Naive B cell (primary cell): ENCODE measurements around the gene RNF20. TPM values are rescaled to one million over a fixed set of nuclear protein-coding genes. Genes with fewer than 3 reads are reported as not detected.
"Not testable (repeated sequence)": the region's sequence is repeated elsewhere in the genome, so short reads cannot be mapped to it uniquely, and the experiment has no call there.

Source experiments
- ATAC-seq, 2 donors: fragments of 150-1000 bp; cut with Tn5 transposase; 2 replicates each; pipeline ENCODE4 v1.10.0; 2021; ENCODE audit warnings: low read depth in 2 of 2, mild to moderate bottlenecking in 2 of 2, moderate library complexity in 2 of 2
- DNase-seq: peaks from one replicate; pipeline ENCODE4 v3.0.0; 2022
- H3K27ac Mint-ChIP-seq, 6 donors: one replicate each; pipeline ENCODE4 v1.8.0; 2020 to 2022; ENCODE audit warnings: mild to moderate bottlenecking in 6 of 6, mixed read lengths in 6 of 6, moderate library complexity in 5 of 6, inconsistent platforms in 2 of 6
- H3K27me3 Mint-ChIP-seq, 3 donors: one replicate each; pipeline ENCODE4 v1.8.0; 2021 to 2022; ENCODE audit warnings: mixed read lengths in 3 of 3, mild to moderate bottlenecking in 1 of 3
- H3K36me3 Mint-ChIP-seq, 2 donors: one replicate each; pipeline ENCODE4 v1.8.0; 2020 to 2022; ENCODE audit warnings: mixed read lengths in 2 of 2, inconsistent platforms in 1 of 2, mild to moderate bottlenecking in 1 of 2
- H3K4me1 Mint-ChIP-seq, 3 donors: one replicate each; pipeline ENCODE4 v1.8.0; 2020 to 2022; ENCODE audit warnings: mixed read lengths in 3 of 3, inconsistent platforms in 1 of 3, mild to moderate bottlenecking in 1 of 3, moderate library complexity in 1 of 3
- H3K4me3 Mint-ChIP-seq, 8 donors: one replicate each; pipeline ENCODE4 v1.8.0; 2020 to 2022; ENCODE audit warnings: mild to moderate bottlenecking in 8 of 8, mixed read lengths in 8 of 8, moderate library complexity in 8 of 8, inconsistent platforms in 2 of 8
- H3K9me3 Mint-ChIP-seq, 7 donors: one replicate each; pipeline ENCODE4 v1.8.0; 2020 to 2022; ENCODE audit warnings: mixed read lengths in 7 of 7, mild to moderate bottlenecking in 5 of 7, inconsistent platforms in 2 of 7, moderate library complexity in 1 of 7
- polyA plus RNA-seq, 6 donors: library from polyadenylated mRNA; unstranded; fragments of 300-500 nt; fragmentation: Illumina TruSeq; gene quantifications; one replicate each; pipeline ENCODE4 v1.2.3, GENCODE V29; 2021; ENCODE audit warnings: low read depth in 6 of 6

The RNF20 gene
- polyA plus RNA-seq, 6 donors from 2014 or later: 15.3 to 45.0 (median 41.1) TPM

DNA sequence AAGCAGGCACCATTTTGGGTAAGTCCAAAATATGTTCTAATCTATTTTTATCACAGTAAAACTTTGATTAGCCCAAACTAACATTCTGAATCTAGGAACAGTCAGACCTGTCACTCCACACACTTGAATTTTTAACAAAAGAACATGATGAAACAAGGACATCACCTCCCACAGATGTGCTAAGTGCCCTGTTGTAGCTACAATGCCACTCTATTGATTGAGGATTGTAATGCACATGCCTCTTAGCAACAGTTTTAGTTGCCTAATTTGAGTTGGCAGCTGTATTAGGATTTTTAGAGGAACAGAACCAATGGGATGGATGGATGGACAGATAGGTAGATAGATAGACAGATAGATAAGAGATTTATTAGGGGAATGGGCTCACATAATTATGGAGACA lies 20.3 kb upstream of the RNF20 start:
- Mint-ChIP-seq H3K36me3 (no peaks in the 10 kb centered on the region), H3K4me3 (no peak overlapping the region), H3K9me3 (peaks cover 0 to 4% (median 0%) of the 10 kb centered on the region in 7 donors), H3K4me1 (no peaks in the 10 kb centered on the region), H3K27ac (no peak overlapping the region), H3K27me3 (peaks cover 25 to 38% (median 28%) of the 10 kb centered on the region in 3 donors)
- ATAC-seq (no peak), DNase-seq (no peak)

DNA sequence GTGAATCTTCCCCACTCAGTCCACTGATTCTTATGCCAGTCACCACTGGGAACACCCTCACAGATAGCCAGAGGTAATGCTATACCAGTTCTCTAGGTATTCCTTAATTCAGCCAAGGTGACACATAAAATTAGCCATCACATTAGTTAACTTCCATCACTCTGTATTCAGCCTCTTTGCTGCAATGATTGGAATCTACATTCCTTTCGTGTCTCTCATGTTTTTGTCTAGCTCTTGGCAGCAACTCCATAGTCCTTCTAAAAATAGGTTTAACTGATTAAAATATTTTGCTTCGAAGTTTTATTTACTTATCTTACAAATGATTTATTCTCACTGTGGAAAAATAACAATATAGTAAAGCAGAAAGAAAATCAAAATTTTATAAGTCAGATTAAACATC lies 19.6 kb upstream of the RNF20 start:
- Mint-ChIP-seq H3K4me1 (no peaks in the 10 kb centered on the region), H3K4me3 (no peak overlapping the region), H3K36me3 (no peaks in the 10 kb centered on the region), H3K27me3 (peaks cover 30 to 39% (median 34%) of the 10 kb centered on the region in 3 donors), H3K9me3 (peaks cover 0 to 11% (median 5%) of the 10 kb centered on the region in 7 donors), H3K27ac (no peak overlapping the region)
- no peak for ATAC-seq
- DNase-seq: no peak

DNA sequence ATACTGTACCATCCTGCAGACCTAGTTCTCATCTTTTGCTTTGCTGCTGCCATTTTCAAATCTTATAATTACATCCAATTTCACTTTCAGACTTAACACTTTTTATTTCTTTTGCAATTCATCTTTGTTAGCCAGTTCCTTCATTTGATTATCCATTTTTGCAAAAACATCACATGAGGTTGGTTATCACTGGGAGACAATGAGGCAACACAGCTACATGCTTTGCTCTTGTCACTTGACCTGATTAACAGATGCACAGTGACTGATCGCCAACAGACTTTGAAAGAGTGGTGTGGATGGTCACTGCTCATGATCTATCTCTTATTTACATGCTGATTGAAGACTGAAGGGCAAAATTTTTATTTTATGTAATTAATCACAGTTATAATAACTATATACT lies 17.0 kb upstream of the RNF20 start:
- no peaks in the 10 kb centered on the region for H3K36me3 Mint-ChIP-seq
- H3K4me1 Mint-ChIP-seq: no peaks in the 10 kb centered on the region
- DNase-seq (no peak), ATAC-seq (no peak)
- H3K27me3 Mint-ChIP-seq: peaks cover 46 to 52% (median 47%) of the 10 kb centered on the region in 3 donors
- H3K9me3 Mint-ChIP-seq: peaks cover 0 to 16% (median 8%) of the 10 kb centered on the region in 7 donors
- no peak overlapping the region for H3K4me3 Mint-ChIP-seq
- no peak overlapping the region for H3K27ac Mint-ChIP-seq

DNA sequence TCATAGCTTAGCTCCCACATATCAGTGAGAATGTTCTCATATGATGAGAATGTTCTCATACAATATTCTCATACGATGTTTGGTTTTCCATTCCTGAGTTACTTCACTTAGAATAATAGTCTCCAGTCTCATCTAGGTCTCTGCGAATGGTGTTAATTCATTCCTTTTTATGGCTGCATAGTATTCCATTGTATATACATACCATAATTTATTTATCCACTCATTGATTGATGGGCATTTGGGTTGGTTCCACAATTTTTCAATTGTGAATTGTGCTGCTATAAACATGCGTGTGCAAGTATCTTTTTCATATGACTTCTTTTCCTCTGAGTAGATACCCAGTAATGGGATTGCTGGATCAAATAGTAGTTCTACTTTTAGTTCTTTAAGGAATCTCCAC lies 15.2 kb upstream of the RNF20 start:
- H3K36me3 Mint-ChIP-seq, DNase-seq, H3K4me3 Mint-ChIP-seq, H3K27ac Mint-ChIP-seq, H3K4me1 Mint-ChIP-seq, ATAC-seq: not testable (repeated sequence)
- H3K9me3 Mint-ChIP-seq: peaks cover 0 to 16% (median 8%) of the 10 kb centered on the region in 7 donors
- H3K27me3 Mint-ChIP-seq: peaks cover 57 to 65% (median 64%) of the 10 kb centered on the region in 3 donors

DNA sequence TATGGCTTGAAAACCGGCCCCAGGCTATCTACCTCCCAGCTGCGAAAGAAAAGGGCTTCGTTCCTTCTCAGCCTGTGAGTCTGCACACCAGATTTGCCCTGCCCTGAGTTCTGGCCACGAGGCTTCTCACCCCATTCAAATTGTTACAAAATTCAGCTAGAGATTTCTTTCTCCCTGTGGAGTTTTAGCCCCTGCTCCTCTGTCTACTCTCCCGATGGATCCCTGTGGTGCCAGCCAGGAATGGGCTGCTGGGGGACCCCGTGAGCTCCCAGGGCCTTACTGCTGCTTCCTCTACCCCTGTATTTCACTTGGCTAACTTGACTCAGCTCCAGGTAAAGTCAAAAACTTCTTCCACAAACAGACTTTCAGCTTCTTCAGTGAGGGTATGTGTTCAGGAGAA lies 9.3 kb upstream of the RNF20 start:
- Mint-ChIP-seq H3K27ac (no peak overlapping the region), H3K9me3 (peaks cover 0 to 2% (median 0%) of the 10 kb centered on the region in 7 donors), H3K27me3 (peaks cover 55 to 70% (median 66%) of the 10 kb centered on the region in 3 donors), H3K36me3 (peaks cover 0 to 4% of the 10 kb centered on the region in 2 donors), H3K4me3 (no peak overlapping the region), H3K4me1 (peaks cover 0 to under 1% (median 0%) of the 10 kb centered on the region in 3 donors)
- ATAC-seq (no peak), DNase-seq (no peak)

DNA sequence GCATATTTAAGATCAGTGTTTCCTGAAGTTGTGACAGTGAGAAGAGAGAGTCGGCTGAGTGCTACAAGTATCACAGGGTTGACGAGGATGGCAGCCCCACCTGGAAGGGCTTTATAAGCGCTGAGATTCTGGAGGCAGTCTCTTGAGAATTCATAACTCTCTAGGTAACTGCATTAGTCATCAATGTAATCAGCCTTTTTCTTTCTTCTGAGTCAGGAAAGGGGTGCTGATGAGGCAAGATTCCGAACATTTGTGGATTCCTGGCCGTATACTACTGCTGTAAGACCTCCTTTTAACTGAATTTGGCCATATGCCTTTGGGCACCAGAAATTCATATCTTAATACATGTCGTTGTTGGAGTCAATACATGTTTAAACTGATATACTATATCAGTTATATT lies 6.6 kb upstream of the RNF20 start:
- no peaks in the 10 kb centered on the region for H3K9me3 Mint-ChIP-seq
- peaks cover 0 to 4% of the 10 kb centered on the region in 2 donors for H3K36me3 Mint-ChIP-seq
- DNase-seq: no peak
- H3K27me3 Mint-ChIP-seq: peaks cover 36 to 60% (median 50%) of the 10 kb centered on the region in 3 donors
- no peak for ATAC-seq
- no peak overlapping the region for H3K27ac Mint-ChIP-seq
- peaks cover 0 to 4% (median 0%) of the 10 kb centered on the region in 3 donors for H3K4me1 Mint-ChIP-seq
- H3K4me3 Mint-ChIP-seq: no peak overlapping the region

DNA sequence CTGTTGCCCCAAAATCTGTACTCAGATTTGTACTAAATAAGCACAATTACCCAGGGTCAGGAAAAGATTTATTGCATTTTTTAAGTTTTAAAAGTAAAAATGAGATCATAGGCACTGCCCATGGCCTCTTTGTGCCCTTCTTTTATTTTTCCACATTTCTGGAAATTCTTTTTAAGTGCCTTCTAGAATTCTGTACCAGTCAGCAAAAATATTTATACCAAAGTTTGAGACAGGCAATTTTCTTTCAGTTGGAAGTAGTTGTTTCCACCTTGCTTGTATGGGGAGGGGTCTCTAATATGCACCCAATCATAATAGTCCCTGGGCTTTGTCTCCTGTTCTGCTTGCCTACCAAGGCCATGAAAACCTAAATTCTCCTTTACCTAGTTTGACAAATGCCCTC lies 5.6 kb upstream of the RNF20 start:
- Mint-ChIP-seq H3K36me3 (peaks cover 0 to 4% of the 10 kb centered on the region in 2 donors), H3K27me3 (peaks cover 29 to 50% (median 41%) of the 10 kb centered on the region in 3 donors), H3K4me3 (no peak overlapping the region), H3K27ac (no peak overlapping the region), H3K4me1 (peaks cover 1 to 4% (median 3%) of the 10 kb centered on the region in 3 donors), H3K9me3 (no peaks in the 10 kb centered on the region)
- DNase-seq (no peak), ATAC-seq (no peak)

DNA sequence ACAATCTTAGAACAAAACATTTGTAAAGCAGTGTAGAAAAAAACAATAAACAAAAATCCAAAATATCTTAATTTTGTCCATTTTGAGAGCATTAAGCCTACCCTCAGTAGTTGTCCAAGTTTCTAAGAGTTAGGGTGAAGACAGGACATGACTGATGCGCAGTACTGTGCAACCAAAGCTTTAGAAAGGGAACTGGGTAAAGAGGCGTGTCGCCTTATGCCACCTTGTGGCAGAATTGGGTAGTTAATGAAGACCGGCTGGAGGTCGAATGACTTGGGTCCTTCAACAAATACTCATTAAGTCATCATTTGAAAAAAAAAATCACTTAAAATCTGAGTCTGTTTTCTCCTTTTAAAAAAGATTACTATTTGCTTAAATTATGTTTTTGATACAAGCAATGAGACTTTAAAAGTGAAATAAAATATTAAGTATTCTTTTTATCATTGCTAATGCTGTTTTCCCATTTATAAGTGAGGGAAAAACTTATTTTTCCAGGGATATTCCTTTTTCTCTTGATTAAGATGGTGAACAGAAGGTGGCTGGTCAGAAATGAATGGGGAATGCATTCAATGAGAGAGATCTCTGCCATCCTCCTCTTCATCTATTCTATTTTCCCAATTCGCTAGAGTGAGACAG lies 3.5 kb upstream of the RNF20 start:
- Mint-ChIP-seq H3K9me3 (no peaks in the 10 kb centered on the region), H3K4me3 (peak overlapping the region in 1 of 8 donors; percentile 65), H3K36me3 (no peaks in the 10 kb centered on the region), H3K27ac (no peak overlapping the region), H3K4me1 (peaks cover 8 to 20% (median 12%) of the 10 kb centered on the region in 3 donors), H3K27me3 (peaks cover 8 to 28% (median 19%) of the 10 kb centered on the region in 3 donors)
- DNase-seq (peak; percentile 74), ATAC-seq (peak; percentile 36 to 43)

DNA sequence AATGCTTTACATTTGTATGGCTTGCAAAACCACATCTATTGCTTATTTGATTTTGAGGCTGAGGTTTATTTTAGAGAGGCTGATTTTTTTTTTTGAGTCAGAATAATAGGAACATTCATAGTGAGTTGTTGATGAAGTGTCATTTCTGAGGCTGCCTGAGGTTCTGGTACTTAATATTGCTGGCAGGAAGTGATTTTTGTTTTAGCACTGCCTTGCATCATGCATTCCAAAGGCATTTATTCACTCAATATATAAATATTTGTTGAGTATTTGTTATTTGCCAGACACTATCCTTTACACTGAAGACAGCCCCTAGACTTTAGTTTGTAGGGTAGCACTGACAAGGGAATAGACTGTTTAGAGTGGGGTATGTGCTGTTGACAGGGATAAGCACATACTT lies 2.7 kb downstream of the RNF20 start:
- peak overlapping the region in 1 of 8 donors; percentile 99 for H3K4me3 Mint-ChIP-seq
- H3K9me3 Mint-ChIP-seq: no peaks in the 10 kb centered on the region
- H3K4me1 Mint-ChIP-seq: peaks cover 10 to 29% (median 12%) of the 10 kb centered on the region in 3 donors
- H3K27me3 Mint-ChIP-seq: no peaks in the 10 kb centered on the region
- ATAC-seq (no peak), DNase-seq (no peak)
- H3K36me3 Mint-ChIP-seq: peaks cover 0 to 4% of the 10 kb centered on the region in 2 donors
- no peak overlapping the region for H3K27ac Mint-ChIP-seq

DNA sequence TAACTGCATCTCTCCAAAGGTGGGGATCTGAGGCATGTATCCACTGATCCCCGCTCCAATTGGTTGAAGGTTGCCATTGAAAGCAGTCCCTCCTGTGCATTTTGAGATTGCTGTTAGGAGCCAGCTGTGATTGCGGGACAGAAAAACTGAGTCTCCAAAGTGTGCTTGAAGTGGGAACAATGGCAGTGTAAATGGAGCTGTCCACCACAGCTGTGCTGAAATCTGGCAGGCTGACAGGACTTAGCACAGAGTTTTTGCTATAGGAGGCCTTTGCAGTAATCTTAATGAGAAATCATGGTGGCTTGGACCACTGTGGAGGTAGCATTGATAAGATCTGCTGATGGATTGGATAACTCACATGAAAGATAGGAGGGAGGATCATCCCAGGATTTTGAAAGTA lies 3.3 kb downstream of the RNF20 start:
- Mint-ChIP-seq H3K4me3 (no peak overlapping the region), H3K9me3 (no peaks in the 10 kb centered on the region), H3K4me1 (peaks cover 10 to 29% (median 12%) of the 10 kb centered on the region in 3 donors), H3K27me3 (no peaks in the 10 kb centered on the region), H3K36me3 (peaks cover 0 to 4% of the 10 kb centered on the region in 2 donors), H3K27ac (no peak overlapping the region)
- DNase-seq: no peak
- no peak for ATAC-seq

DNA sequence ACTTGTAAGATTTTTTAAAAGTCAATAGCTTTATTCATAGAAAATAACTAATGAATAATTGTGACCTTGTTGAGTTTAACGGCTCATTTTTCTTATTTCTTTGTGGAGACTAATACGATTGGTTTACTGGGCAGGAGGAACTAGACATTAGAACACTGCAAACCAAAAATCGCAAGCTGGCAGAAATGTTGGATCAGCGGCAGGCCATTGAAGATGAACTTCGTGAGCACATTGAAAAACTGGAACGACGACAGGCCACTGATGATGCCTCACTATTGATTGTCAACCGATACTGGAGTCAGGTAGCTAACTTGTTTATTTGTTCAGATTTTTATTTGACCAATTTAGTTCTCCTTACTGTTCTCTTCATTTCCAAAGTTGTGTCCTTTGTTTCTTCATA lies 6.4 kb downstream of the RNF20 start:
- H3K9me3 Mint-ChIP-seq: no peaks in the 10 kb centered on the region
- H3K4me3 Mint-ChIP-seq: no peak overlapping the region
- peaks cover 0 to 10% (median 5%) of the 10 kb centered on the region in 3 donors for H3K4me1 Mint-ChIP-seq
- no peaks in the 10 kb centered on the region for H3K27me3 Mint-ChIP-seq
- H3K27ac Mint-ChIP-seq: no peak overlapping the region
- ATAC-seq: no peak
- H3K36me3 Mint-ChIP-seq: peaks cover 0 to 16% of the 10 kb centered on the region in 2 donors
- DNase-seq: no peak

DNA sequence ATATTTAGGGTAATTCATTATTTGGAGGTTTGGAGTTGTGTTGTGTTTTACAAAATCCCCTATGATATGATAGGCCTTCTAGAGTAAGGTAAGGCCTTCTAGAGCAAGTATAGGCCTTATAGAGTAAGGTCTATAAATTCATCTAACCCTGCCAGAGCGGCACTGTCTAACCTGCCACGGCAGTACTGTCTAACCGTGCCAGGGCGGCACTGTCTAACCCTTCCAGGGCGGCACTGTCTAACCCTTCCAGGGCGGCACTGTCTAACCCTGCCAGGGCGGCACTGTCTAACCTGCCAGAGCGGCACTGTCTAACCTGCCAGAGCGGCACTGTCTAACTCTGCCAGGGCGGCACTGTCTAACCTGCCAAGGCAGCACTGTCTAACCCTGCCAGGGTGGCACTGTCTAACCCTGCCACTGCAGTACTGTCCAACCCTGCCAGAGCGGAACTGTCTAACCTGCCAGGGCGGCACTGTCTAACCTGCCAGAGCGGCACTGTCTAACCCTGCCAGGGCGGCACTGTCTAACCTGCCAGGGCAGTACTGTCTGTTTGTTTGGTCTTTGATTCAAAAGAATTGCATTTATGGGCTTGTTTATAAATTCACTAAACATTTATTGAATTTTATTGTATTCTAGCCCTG lies 9.6 kb downstream of the RNF20 start:
- peaks cover 0 to 1% (median 0%) of the 10 kb centered on the region in 7 donors for H3K9me3 Mint-ChIP-seq
- peaks cover 0 to 3% (median 0%) of the 10 kb centered on the region in 3 donors for H3K4me1 Mint-ChIP-seq
- peaks cover 24 to 39% of the 10 kb centered on the region in 2 donors for H3K36me3 Mint-ChIP-seq
- H3K4me3 Mint-ChIP-seq: no peak overlapping the region
- H3K27me3 Mint-ChIP-seq: no peaks in the 10 kb centered on the region
- no peak for ATAC-seq
- H3K27ac Mint-ChIP-seq: no peak overlapping the region
- no peak for DNase-seq

DNA sequence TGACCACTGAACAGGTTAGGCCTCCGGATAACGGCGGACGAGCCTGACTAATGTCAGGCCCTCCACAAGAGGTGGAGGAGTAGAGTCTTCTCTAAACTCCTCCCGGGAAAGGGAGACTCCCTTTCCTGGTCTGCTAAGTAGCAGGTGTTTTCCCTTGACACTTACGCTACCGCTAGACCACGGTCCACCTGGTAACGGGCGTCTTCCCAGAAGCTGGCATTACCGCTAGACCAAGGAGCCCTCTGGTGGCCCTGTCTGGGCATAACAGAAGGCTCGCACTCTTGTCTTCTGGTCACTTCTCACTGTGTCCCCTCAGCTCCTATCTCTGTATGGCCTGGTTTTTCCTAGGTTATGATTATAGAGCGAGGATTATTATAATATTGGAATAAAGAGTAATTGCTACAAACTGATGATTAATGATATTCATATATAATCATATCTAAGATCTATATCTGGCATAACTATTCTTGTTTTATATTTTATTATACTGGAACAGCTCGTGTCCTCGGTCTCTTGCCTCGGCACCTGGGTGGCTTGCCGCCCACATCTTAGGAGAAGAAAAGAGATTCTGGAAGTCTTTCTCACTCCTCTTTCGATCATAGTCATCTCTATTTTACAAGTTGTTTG lies 15.9 kb downstream of the RNF20 start:
- peaks cover 56 to 78% of the 10 kb centered on the region in 2 donors for H3K36me3 Mint-ChIP-seq
- H3K9me3 Mint-ChIP-seq, H3K4me3 Mint-ChIP-seq, H3K27ac Mint-ChIP-seq, DNase-seq, H3K4me1 Mint-ChIP-seq, H3K27me3 Mint-ChIP-seq, ATAC-seq: not testable (repeated sequence)

DNA sequence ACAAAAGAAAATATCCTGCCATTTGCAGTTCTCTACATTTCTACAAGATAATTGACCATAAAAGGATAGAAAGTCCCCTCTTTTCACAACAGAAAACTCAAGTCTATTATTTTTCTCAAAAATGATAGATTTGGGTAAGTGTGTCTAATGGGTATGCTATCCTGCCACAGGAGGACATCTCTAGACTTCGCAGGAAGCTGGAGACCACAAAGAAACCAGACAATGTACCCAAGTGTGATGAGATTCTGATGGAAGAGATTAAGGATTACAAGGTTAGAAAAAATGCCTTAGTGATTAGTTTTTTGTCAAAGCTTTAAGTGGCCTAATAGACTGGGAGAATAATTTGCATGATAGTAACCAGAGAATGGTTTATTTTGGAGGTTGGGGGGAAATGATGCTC lies 28.1 kb downstream of the RNF20 start:
- Mint-ChIP-seq H3K27me3 (no peaks in the 10 kb centered on the region), H3K4me1 (peaks cover 0 to 7% (median 6%) of the 10 kb centered on the region in 3 donors), H3K27ac (no peak overlapping the region), H3K4me3 (no peak overlapping the region), H3K9me3 (peaks cover 0 to 6% (median 4%) of the 10 kb centered on the region in 7 donors), H3K36me3 (peaks cover 74 to 80% of the 10 kb centered on the region in 2 donors)
- ATAC-seq (no peak), DNase-seq (no peak)
